DMS79 (cell line): Measurements from ENCODE around the gene DNLZ.

Source experiments
- DNase-seq: peaks from one replicate; lab custom pipeline; 2025; lab: John Stamatoyannopoulos, UW

The DNLZ gene

GRCh38 chr9:136343121-136343883 lies 20.2 kb downstream of the DNLZ start:
- no peak for DNase-seq

- DNase-seq = no peak
Observed at GRCh38 chr9:136342181-136343120, 21.1 kb downstream of the DNLZ start.

- DNase-seq = no peak
Observed at GRCh38 chr9:136341769-136342168, 21.8 kb downstream of the DNLZ start.

- DNase-seq = no peak
Observed at GRCh38 chr9:136341042-136341655, 22.4 kb downstream of the DNLZ start.

DNA sequence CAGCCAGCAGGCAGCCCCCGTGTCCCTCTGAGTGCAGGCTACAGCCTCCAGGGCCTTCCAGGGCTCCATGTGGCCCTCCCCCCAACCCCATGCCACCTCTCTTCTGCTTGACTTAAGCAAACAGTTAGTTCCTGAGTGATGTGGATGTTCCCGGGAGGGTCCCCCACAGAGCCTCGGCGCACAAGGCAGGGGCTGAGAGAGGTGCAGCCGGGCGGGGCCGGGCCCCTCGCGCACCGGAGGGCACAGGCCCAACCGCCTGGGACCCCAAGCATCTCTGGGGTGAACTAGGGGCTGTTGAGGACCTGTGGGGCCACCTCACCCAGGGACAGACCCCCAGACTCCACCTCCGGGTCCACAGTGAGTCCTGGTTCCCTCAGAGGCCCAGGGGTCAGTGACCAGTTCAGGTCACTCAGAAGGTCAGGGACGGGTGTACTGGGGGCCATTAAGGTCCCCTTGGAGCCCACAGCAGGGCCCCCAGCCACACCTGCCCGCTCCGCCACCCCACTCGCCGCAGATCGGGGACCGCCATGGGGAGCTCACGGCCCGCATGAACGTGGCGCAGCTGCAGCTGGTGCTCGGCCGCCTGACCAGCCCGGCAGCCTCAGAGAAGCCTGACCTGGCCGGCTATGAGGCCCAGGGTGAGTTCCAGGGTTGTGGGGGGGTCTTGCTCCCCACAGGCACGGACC lies 23.0 kb downstream of the DNLZ start:
- DNase-seq = no peak

- DNase-seq = no peak
Observed at GRCh38 chr9:136339958-136340310, 23.6 kb downstream of the DNLZ start.

DNA sequence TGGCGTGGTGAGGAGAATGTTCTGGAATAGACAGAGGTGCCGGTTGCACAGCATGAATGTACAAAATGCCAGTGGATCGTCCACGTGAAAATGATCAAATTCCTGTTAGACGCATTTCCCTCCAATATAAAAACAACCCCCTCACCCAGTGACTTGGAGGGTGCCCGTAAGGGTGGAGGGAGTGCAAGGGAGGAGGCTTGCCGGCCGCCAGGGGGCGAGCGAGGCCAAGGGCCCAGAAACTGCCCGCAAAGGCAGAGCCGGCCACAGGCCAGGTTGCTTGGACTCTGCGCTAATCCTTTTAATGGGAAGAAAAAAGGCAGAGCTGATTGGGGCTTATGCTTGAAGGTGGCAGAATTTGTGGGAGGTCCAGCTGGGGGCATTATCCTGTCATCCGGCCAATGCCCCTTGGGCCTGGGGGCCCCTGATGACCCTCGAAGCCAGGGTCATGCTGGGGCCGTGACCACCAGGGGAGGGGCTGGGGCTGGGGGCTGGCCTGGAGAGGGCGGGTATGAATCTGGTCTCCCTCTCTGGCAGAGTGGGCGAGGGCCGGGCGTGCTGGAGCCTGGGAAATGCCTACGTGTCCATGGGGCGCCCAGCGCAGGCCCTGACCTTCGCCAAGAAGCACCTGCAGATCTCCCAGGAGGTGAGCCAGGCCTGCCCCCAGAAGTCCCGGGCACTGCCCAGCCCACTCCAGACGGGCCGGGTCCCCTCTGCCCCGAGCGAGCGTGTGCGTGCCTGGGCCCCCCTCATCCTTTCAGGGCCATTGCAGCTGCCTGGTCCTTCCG lies 24.2 kb downstream of the DNLZ start:
- DNase-seq = no peak

- DNase-seq = no peak
Observed at GRCh38 chr9:136338511-136338910, 25.0 kb downstream of the DNLZ start.

DNA sequence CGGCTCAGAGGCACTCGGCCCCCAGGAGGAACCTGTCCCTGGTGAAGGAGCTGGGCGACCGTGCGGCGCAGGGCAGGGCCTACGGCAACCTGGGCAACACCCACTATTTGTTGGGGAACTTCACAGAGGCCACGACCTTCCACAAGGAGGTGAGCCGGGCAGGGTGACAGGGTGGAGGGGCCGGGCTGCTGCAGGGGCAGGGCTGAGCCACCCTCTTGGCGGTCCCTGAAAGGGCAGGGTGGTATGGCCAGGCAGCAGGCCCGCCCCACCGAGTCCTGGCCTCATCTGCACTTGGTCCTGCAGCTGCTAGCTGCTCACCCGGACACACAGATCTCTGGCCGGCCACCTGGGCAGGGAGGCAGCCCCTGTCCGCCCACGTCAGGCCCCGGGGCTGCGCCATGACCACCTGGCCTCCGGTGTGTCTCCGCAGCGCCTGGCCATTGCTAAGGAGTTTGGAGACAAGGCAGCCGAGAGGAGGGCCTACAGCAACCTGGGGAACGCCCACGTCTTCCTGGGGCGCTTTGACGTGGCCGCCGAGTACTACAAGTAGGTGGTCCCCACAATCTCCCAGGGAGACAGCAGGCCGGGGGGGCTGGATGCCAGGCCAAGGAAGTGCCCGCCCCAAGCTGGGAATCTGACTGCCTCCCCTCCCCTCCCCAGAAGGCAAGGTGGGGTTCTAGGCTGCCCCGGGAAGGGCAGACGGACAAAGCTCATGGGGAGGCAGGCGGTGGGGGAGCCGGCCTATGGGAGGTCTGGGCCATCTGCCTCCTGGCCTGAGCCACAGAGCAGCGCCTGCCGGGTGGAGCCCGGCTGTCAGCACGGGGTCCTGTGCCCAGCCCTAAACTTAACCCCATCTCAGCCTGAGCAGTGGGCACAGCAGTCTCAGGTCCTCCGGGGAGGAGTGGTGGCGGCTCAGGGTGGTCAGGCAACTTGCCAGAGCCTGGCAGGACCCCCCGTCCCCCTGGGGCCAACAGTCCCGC lies 25.8 kb downstream of the DNLZ start:
- DNase-seq = no peak

- no peak for DNase-seq
Observed at GRCh38 chr9:136336881-136337280, 26.7 kb downstream of the DNLZ start.

DNA sequence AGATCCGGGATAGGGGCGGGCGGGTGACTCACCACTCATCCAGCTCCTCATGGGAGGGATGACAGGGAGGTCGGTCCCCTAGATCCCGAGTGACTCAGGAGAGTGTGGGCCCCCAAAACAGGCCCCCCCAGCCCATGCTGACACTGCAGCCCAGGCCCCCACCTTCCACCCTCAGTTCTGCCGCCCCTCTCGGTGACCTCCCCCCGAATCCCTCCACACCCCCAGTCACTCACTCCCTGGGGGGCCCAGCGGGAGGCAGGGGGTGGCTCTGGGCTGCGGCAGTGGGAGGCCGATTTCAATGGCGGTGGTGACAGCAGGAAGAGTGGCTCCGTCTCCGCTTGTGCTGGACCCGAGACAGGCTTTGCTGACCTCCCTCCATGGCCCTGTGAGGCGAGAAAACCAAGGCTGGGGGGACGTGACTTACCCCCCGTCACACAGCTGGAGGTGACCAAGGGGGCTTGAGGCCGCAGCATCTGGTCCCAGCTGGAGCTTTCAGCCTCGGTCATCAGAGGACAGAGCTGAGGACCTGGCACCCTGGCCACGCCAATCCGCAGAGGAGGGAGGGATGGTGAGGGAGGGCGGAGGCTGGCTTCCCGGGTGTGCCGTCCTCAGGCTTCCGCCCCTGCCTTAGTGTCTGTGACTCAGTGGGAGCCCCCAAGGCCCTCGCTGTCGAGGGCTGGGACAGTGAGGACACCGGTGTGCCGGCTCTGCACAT lies 27.2 kb downstream of the DNLZ start:
- no peak for DNase-seq

DNA sequence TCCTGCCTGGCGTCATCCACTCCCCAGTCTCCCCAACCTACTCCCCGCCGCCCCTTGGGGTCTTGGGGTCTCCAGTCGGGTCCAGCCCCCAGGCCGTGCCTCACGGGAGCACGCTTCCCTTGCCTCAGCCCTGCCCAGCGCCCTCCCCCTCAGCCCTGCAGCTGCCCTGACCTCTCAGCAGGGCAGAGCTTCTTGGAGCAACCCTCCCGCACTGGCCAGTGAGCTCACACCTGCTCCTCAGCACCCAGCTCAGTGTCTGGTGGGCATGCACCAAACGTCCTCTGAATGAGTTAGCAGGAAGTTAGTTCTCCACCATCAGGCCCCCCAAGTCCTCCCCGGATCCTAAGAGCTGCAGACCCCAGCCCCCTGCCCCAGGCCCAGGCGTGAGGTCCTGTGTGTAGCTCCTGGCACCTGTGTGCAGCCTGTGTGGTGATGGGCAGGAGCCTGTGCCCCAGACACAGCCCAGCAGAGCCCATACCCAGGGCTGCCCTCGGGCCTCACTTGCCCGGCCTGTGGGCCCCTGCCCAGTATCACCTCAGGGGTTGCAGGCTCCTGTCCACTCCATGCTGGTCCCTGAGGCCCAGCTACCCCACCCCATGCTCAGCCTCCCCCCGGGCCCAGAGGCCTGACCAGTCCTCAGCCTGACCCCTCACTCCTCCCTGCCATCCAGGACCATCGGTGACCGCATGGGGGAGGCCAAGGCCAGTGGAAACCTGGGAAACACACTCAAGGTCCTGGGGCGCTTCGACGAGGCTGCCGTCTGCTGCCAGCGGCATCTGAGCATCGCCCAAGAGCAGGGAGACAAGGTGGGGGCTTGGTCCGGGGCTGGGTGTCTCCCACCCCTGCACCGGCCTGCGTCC lies 28.0 kb downstream of the DNLZ start:
- no peak for DNase-seq

DNA sequence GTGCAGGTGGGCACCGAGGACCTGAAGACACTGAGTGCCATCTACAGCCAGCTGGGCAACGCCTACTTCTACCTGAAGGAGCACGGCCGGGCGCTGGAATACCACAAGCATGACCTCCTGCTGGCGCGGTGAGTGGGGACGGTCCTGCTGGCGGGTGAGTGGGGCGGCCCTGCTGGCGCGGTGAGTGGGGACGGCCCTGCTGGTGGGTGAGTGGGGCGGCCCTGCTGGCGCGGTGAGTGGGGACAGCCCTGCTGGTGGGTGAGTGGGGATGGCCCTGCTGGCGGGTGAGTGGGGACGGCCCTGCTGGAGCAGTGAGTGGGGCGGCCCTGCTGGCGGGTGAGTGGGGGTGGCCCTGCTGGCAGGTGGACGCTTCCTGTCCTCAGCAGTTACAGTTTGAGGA lies 29.0 kb downstream of the DNLZ start:
- no peak for DNase-seq

GRCh38 chr9:136333486-136333885 lies 30.1 kb downstream of the DNLZ start:
- no peak for DNase-seq

- DNase-seq = no peak
Observed at GRCh38 chr9:136333045-136333444, 30.5 kb downstream of the DNLZ start.

DNA sequence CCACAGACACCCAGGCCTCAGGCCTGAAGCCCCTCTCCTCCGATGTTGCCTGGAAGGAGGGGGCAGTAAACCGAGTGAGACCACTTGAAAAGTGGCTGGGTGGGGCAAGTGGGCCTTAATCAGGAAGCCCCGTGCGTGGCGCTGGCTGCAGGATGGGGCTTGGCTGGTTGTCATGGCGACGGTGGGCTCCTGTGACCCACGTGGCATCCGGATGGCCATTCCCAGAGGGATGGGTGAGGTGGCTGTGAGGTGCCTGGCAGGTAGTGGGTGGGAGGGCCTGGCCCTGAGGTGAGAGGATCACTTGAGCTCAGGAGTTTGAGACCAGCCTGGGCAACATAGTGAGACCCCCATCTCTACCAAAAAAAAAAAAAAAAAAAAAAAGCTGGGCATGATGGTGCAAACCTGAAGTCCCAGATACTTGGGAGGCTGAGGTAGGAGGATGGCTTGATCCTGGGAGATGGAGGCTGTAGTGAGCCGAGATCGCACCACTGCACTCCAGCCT lies 31.0 kb downstream of the DNLZ start:
- no peak for DNase-seq

DNA sequence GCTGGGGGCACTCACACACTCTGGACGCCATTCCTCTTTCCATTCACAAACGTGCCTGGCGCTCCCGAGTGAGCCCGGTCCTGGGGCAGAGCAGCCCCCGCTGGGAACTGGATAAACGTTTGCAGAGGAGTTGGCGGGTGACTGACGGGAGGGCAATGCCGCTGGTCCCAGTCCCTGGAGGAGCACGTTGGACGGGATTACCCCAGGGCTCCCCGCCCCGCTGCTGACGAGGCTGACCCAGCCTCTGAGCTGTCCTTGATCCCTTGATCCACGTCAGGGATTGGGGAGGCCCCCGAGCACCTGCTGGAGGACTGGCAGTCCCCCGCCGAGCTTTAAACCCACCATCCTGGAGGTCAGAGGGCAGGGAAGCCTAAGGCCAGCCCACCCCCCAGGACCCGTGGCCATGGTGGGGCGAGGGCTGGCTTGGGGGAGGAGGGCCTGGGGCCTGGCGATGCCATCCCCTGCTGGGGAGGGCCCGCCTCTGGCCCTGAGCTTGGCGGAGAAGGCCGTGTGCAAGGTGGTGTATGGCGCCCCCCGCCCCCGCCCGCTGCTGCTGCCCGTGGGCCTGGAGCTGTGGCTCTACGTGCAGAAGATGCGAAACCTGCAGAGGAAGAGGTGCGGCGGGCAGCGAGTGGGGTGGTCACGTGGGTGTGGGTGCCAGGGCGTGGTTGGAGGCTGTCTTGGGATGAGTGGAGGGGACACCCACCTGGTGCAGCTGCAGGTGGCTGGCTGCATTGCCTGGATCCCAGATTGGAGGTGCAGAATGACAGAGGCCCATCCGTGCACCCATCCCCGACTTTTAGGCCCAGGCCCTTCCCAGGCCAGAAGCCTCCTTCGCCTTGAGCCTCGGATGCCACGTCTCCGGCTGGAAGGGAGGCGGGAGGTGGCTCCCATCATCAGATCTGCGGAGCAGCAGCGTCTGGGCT lies 31.7 kb downstream of the DNLZ start:
- no peak for DNase-seq
